Measurements from ENCODE around the gene CDIPT. TPM values are rescaled to one million over a fixed set of nuclear protein-coding genes. Genes with fewer than 3 reads are reported as not detected.

The CDIPT gene
- total and polyA plus RNA-seq, 2 of the 13 experiments (the other 11 are each of a cell fraction or from before 2014, with no cell fraction given), result 54.9 to 97.5 TPM

GRCh38 chr16:29899516-29900101, 36.6 kb upstream of the CDIPT start, which contains the start of gene SEZ6L2 (continued):
- TF ChIP-seq ZNF660 (CRISPR knock-in tag; IDR thresholded peaks at IDR 0.05; ENCODE audit: borderline replicate concordance, low read depth), result no peak; the same call in 1 of the 2 replicates
- peak; percentile 77 for TF ChIP-seq ZSCAN31 (CRISPR knock-in tag; IDR thresholded peaks at IDR 0.05; ENCODE audit: low read depth)
- TF ChIP-seq ZNF792 (CRISPR knock-in tag; IDR thresholded peaks at IDR 0.05), result 0 out of 2 replicates have a peak, but pooled peaks have one; percentile 63
- peak; percentile 62; the same call in 1 of the 2 replicates for TF ChIP-seq PATZ1 (CRISPR knock-in tag; IDR thresholded peaks at IDR 0.05)
- no peak for TF ChIP-seq ZBTB8A (CRISPR knock-in tag; IDR thresholded peaks at IDR 0.05; ENCODE audit: borderline replicate concordance, low read depth)
- TF ChIP-seq GATAD1 (CRISPR knock-in tag; IDR thresholded peaks at IDR 0.05), result peak; percentile 52; the same call in 1 of the 2 replicates
- 0 out of 2 replicates have a peak, but pooled peaks have one; percentile 22 for TF ChIP-seq ZSCAN22 (CRISPR knock-in tag; IDR thresholded peaks at IDR 0.05)
- TF ChIP-seq ZBTB2 (CRISPR knock-in tag; IDR thresholded peaks at IDR 0.05; ENCODE audit: low read depth), result no peak
- no peak for TF ChIP-seq RELA (CRISPR knock-in tag; IDR thresholded peaks at IDR 0.05)
- peak; percentile 75 for TF ChIP-seq ZNF264 (CRISPR knock-in tag; IDR thresholded peaks at IDR 0.05)
- TF ChIP-seq BORCS8-MEF2B (CRISPR knock-in tag; IDR thresholded peaks at IDR 0.05), result no peak
- TF ChIP-seq DNMT3B (CRISPR knock-in tag; conservative IDR thresholded peaks at IDR 0.05), result no peak
- TF ChIP-seq JUNB (CRISPR knock-in tag; IDR thresholded peaks at IDR 0.05; ENCODE audit: borderline replicate concordance), result peak; percentile 71; the same call in 1 of the 2 replicates
- peak; percentile 82 for TF ChIP-seq ISL2 (CRISPR knock-in tag; IDR thresholded peaks at IDR 0.05)
- no peak for TF ChIP-seq RORA (CRISPR knock-in tag; IDR thresholded peaks at IDR 0.05)
- no peak for TF ChIP-seq YY1 (IDR thresholded peaks at IDR 0.05; ENCODE audit: insufficient read depth, insufficient replicate concordance, low read depth, low read length)
- TF ChIP-seq ZFX (CRISPR knock-in tag; IDR thresholded peaks at IDR 0.05; ENCODE audit: low read depth), result peak; percentile 69; the same call in 1 of the 2 replicates
- peak; percentile 53; the same call in 1 of the 2 replicates for TF ChIP-seq ZNF350 (CRISPR knock-in tag; IDR thresholded peaks at IDR 0.05; ENCODE audit: borderline replicate concordance, low read depth)
- no peak for TF ChIP-seq RBAK (CRISPR knock-in tag; IDR thresholded peaks at IDR 0.05)
- TF ChIP-seq HMGXB4 (CRISPR knock-in tag; IDR thresholded peaks at IDR 0.05; ENCODE audit: borderline replicate concordance in 1 of 2, low read depth in 1 of 2), result peak in 1 of 2 experiments; percentile 30; a peak in 2 of 4 replicates
- no peak for TF ChIP-seq POGZ (CRISPR knock-in tag; IDR thresholded peaks at IDR 0.05)
- no peak for TF ChIP-seq KLF12 (CRISPR knock-in tag; IDR thresholded peaks at IDR 0.05; ENCODE audit: borderline replicate concordance)
- peak; percentile 98 for TF ChIP-seq SATB2 (CRISPR knock-in tag; IDR thresholded peaks at IDR 0.05)
- no peak for TF ChIP-seq EP300 (IDR thresholded peaks at IDR 0.05; ENCODE audit: low read depth in 2 of 2, low read length in 2 of 2)
- TF ChIP-seq EP300 (CRISPR knock-in tag; IDR thresholded peaks at IDR 0.05; ENCODE audit: borderline replicate concordance), result 0 out of 2 replicates have a peak, but pooled peaks have one; percentile 30
- TF ChIP-seq SMAD1 (CRISPR knock-in tag; IDR thresholded peaks at IDR 0.05; ENCODE audit: borderline replicate concordance, low read depth), result no peak
